Mucosa of stomach (tissue), 1 donor: ENCODE results near the gene EXD3.
"Not testable (repeated sequence)": the region's sequence is repeated elsewhere in the genome, so short reads cannot be mapped to it uniquely, and the experiment has no call there.

ENCODE experiments used
- H3K27me3 ChIP-seq: one replicate; pipeline ENCODE4 v1.7.0; 2013; ENCODE audit warnings: mild to moderate bottlenecking, low read length; ENCODE audit not compliant: control insufficient read depth, insufficient read depth
- H3K36me3 ChIP-seq: one replicate; pipeline ENCODE4 v1.7.0; 2013; ENCODE audit warnings: low read length; ENCODE audit not compliant: control insufficient read depth, insufficient read depth
- H3K4me1 ChIP-seq: one replicate; pipeline ENCODE4 v1.7.0; 2013; ENCODE audit warnings: mild to moderate bottlenecking, low read length; ENCODE audit not compliant: control insufficient read depth, insufficient read depth
- H3K4me3 ChIP-seq: one replicate; pipeline ENCODE4 v1.7.0; 2013; ENCODE audit warnings: low read length
- H3K9ac ChIP-seq: one replicate; pipeline ENCODE4 v1.7.0; 2013; ENCODE audit warnings: mild to moderate bottlenecking, low read length, moderate library complexity
- H3K9me3 ChIP-seq: one replicate; pipeline ENCODE4 v1.7.0; 2013; ENCODE audit warnings: mild to moderate bottlenecking, low read length, moderate library complexity; ENCODE audit not compliant: control insufficient read depth
- donor health status: Pancreatic carcinoma.

The EXD3 gene

GRCh38 chr9:137456061-137456863 lies 33.3 kb upstream of the EXD3 start:
- H3K27me3 ChIP-seq, result no peaks in the 10 kb centered on the region
- H3K36me3 ChIP-seq, result no peaks in the 10 kb centered on the region
- H3K4me3 ChIP-seq, result no peak overlapping the region
- no peak overlapping the region for H3K9ac ChIP-seq
- H3K9me3 ChIP-seq, result no peaks in the 10 kb centered on the region
- peaks cover 47% of the 10 kb centered on the region for H3K4me1 ChIP-seq

DNA sequence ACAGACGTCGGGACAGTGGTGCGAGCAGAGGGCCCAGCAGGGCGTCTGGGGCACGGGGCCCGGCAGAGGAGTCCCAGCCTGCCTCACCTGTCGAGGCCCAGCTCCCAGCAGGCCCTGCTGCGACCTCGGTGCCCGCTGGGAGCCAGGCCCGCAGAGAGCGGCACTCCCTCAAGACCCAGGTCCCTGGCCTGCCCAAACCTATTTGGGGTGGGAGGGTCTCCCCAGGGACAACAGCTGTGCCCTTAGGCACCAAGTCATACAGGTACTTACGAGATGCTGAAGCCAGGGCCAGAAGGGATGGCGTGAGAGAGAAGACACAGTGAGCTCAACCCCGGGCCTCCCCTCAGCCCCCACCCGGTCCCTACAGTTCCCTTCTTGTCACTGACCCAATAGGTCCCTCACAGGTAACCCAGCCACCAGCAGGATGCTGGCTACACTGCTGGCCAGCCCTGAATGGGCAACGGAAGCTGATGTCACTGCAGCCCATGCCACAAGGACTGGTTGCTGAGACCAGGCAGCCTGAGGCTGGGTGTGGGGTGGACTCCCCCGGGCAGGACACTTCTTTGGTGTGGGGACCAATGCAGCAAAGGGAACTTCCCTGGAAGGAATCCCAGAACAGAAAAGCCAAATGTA lies 32.5 kb upstream of the EXD3 start:
- Histone ChIP-seq H3K4me3 (no peak overlapping the region), H3K4me1 (peaks cover 47% of the 10 kb centered on the region), H3K27me3 (no peaks in the 10 kb centered on the region), H3K9me3 (no peaks in the 10 kb centered on the region), H3K36me3 (no peaks in the 10 kb centered on the region), H3K9ac (no peak overlapping the region)

DNA sequence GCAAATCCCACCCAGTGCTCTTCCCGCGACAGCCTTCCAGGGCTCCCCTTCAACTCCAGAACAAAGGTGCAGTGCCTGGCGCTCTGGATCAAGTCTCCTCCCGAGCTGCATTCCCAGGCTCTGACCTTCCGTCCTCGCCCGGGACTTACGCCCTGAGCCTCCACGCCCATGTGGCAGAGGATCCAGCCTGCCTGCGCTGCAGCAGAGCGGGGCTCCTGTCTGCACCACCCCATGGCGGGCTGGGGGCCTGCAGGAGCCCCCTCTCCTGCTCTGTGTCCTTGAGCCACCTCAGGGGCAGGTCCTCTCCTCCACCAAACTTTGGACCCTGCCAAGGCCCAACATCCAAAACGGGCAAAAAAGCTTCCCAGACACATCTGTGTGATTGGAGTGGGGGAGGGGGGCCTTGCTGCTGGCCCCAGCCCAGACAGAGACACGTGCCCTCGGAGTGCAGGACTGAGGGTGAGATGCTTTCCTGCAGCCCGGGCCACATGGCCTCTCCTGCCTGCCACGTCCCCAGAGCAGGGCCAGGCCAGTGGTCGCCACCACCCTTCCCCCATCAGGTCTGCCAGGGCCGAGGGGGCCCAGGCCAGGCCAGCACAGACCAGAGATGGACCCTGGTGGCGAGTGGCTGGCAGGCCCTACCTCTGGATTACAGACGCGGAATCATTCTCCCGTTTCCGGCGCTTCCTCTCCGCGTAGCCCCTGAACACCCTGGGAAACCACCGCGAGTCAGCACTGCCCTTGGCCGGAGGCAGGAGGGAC lies 31.8 kb upstream of the EXD3 start:
- H3K9me3 ChIP-seq, result no peaks in the 10 kb centered on the region
- no peak overlapping the region for H3K4me3 ChIP-seq
- no peaks in the 10 kb centered on the region for H3K27me3 ChIP-seq
- no peaks in the 10 kb centered on the region for H3K36me3 ChIP-seq
- H3K4me1 ChIP-seq, result peaks cover 46% of the 10 kb centered on the region
- H3K9ac ChIP-seq, result peak overlapping the region; percentile 78

DNA sequence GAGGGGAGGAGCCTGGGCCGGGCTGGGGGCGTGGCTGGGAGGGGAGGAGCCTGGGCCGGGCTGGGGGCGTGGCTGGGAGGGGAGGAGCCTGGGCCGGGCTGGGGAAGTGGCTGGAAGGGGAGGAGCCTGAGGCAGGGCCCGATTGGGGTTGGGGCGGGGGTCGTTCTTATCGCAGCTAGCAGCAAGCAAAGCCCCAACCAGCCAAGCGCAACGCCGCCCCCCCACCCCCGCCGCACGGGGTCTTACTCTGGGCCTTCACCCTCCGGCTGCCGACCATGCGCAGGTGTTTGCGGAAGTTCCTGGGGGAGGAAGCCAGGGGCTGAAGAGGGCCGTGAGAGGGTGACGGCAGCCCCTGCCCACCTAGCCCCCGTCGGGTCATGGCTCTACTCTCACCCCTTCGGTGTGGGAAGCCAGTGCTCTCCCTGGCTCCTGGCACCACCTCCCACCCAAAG lies 31.2 kb upstream of the EXD3 start:
- no peak overlapping the region for H3K4me3 ChIP-seq

GRCh38 chr9:137453643-137454081 lies 30.7 kb upstream of the EXD3 start:
- Histone ChIP-seq H3K4me3 (no peak overlapping the region), H3K9ac (peak overlapping the region; percentile 43), H3K36me3 (no peaks in the 10 kb centered on the region), H3K4me1 (peaks cover 40% of the 10 kb centered on the region), H3K9me3 (no peaks in the 10 kb centered on the region), H3K27me3 (no peaks in the 10 kb centered on the region)

More for the DNA sequence above, 31.2 kb upstream of the EXD3 start:
- Histone ChIP-seq H3K27me3 (no peaks in the 10 kb centered on the region), H3K9me3 (no peaks in the 10 kb centered on the region), H3K4me1 (peaks cover 40% of the 10 kb centered on the region), H3K36me3 (no peaks in the 10 kb centered on the region), H3K9ac (peak overlapping the region; percentile 78)

DNA sequence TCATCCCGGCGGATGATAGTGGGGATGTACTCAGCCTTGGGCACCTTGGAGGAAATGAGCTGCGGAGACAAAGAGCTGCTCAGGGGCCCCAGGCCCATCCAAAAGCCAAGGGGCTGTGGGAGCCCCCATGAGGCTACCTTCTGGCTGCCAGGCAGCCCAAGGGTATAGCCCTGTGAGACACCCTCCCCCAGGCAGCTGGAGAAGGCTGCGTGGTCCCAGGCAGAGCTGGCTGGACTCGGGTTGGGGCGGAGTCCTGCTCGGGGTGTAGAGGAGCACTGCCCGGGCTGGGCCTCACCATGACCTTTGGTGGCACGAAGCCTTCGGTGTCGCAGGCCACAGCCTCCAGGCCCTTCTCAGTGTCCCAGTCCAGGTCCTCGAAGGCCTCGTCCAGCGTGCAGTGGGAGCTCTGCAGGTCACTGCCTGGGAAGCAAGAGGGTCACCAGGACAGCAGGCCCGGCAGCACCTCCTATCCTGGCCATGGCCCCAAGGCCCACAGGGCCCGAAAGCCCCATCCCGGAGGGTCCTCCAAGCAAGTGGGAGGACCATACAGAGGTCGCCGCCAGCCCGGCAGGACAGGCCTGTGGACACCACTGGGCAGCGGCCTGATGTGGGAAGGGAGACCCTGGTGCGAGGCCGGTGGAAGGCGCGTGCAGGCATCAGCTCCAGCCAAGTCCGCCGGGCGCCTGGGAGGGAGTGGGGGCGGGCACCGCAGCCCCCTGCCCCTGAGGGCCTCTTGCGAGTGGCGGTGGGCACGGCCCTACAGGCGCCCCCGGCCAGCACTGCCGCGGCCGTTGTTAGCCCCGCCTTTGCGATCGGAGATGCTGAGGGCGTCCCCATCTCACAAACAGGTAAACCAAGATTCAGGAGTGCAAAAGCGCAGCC lies 30.0 kb upstream of the EXD3 start:
- H3K27me3 ChIP-seq, result no peaks in the 10 kb centered on the region
- H3K36me3 ChIP-seq, result no peaks in the 10 kb centered on the region
- H3K9ac ChIP-seq, result peak overlapping the region; percentile 43
- H3K4me3 ChIP-seq, result no peak overlapping the region
- H3K9me3 ChIP-seq, result no peaks in the 10 kb centered on the region
- peaks cover 34% of the 10 kb centered on the region for H3K4me1 ChIP-seq

- H3K27me3 ChIP-seq, result no peaks in the 10 kb centered on the region
- H3K36me3 ChIP-seq, result no peaks in the 10 kb centered on the region
- H3K9me3 ChIP-seq, result no peaks in the 10 kb centered on the region
- no peak overlapping the region for H3K4me3 ChIP-seq
- H3K4me1 ChIP-seq, result peaks cover 25% of the 10 kb centered on the region
- no peak overlapping the region for H3K9ac ChIP-seq
These were observed 29.2 kb upstream of the EXD3 start for GRCh38 chr9:137452006-137452760.

- H3K4me3 ChIP-seq, H3K36me3 ChIP-seq, H3K9me3 ChIP-seq, H3K27me3 ChIP-seq, H3K9ac ChIP-seq: not testable (repeated sequence)
- peaks cover 21% of the 10 kb centered on the region for H3K4me1 ChIP-seq
These were observed 28.5 kb upstream of the EXD3 start for GRCh38 chr9:137451264-137452005.

- not testable (repeated sequence) for H3K27me3 ChIP-seq, H3K9ac ChIP-seq, H3K36me3 ChIP-seq, H3K9me3 ChIP-seq, H3K4me3 ChIP-seq
- H3K4me1 ChIP-seq, result peaks cover 29% of the 10 kb centered on the region
These were observed 27.7 kb upstream of the EXD3 start for GRCh38 chr9:137450539-137451222.

DNA sequence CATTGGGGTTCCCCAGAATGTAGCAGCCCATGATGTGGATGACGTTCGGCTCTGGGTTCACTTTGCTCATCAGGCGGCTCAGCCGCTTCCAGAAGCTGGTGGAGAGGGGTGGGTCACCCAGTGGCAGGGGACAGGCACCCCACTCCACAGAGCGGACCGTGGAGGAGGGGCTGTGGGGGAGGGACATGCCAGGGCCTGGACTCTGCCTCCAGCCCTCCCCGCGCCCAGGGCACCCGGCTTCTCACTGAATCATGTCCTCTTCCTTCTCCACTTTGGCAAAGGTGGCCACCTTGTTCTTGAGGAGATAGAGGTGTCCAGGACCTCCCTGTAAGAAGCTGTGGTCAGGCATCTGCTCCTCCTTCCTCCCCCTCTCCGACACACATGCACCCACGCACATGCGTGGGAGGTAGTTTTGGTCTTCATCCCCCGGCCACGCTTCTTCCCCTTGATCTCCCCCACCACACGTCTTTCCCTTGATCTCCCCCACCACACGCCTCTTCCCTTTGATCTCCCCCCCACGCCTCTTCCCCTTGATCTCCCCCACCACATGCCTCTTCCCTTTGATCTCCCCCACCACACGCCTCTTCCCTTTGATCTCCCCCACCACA lies 27.1 kb upstream of the EXD3 start:
- H3K36me3 ChIP-seq, result no peaks in the 10 kb centered on the region
- peaks cover 8% of the 10 kb centered on the region for H3K27me3 ChIP-seq
- H3K4me3 ChIP-seq, result no peak overlapping the region
- peaks cover 34% of the 10 kb centered on the region for H3K4me1 ChIP-seq
- H3K9ac ChIP-seq, result no peak overlapping the region
- no peaks in the 10 kb centered on the region for H3K9me3 ChIP-seq
